Measurements from ENCODE around the gene ATR. TPM values are rescaled to one million over a fixed set of nuclear protein-coding genes. Genes with fewer than 3 reads are reported as not detected.

Gene ATR
- polyA plus RNA-seq, 2 of the 4 experiments (the other 2 are of a cell fraction), result 13.9 to 36.2 TPM

GRCh38 chr3:142624341-142625152 is 46.0 kb upstream of the ATR start:
- H3K4me3 ChIP-seq, result no peak overlapping the region
- no peak overlapping the region for H3K4me2 ChIP-seq
- POLR2A ChIA-PET, result no interaction called here
- 96% methylated on average over 2 of the region's 2 CpGs for WGBS (ENCODE audit: missing lambda C conversion rate)
- H3K9me3 ChIP-seq, result no peaks in the 10 kb centered on the region
- CTCF ChIA-PET, result interaction anchor here (0.7 to 1.6 kb wide), 4 partner anchors 9 to 204 kb away, joined by 3 to 4 read pairs (median 4); no protein-coding TSS in a partner anchor
- no peak for TF ChIP-seq PBX3 (IDR thresholded peaks at IDR 0.05)
- H3K27ac ChIP-seq, result no peak overlapping the region
- no peak for DNase-seq (ENCODE audit: low read depth in 1 of 2, low spot score in 1 of 2)
- ATAC-seq, result no peak; a peak in 1 of 6 replicates
- H3K4me1 ChIP-seq, result peaks cover 23% of the 10 kb centered on the region
- no peak for FAIRE-seq

- FAIRE-seq, result no peak
- POLR2A ChIA-PET, result no interaction called here
Measured at GRCh38 chr3:142623194-142623593, 44.7 kb upstream of the ATR start.

GRCh38 chr3:142622405-142622804 is 43.9 kb upstream of the ATR start:
- Histone ChIP-seq H3K9me3 (no peaks in the 10 kb centered on the region), H3K4me3 (no peak overlapping the region), H3K27ac (no peak overlapping the region), H3K4me1 (peaks cover 40% of the 10 kb centered on the region), H3K4me2 (no peak overlapping the region)
- WGBS (ENCODE audit: missing lambda C conversion rate), result 86% methylated on average over 2 of the region's 2 CpGs
- TF ChIP-seq NFE2L2 (conservative IDR thresholded peaks at IDR 0.05; ENCODE audit: low read length) (no peak), CHD4 (IDR thresholded peaks at IDR 0.05; ENCODE audit: borderline replicate concordance) (no peak), NPAS2 (CRISPR knock-in tag; IDR thresholded peaks at IDR 0.05; ENCODE audit: borderline replicate concordance) (no peak), RNF2 (IDR thresholded peaks at IDR 0.05; ENCODE audit: borderline replicate concordance, low read depth) (no peak), RFX5 (IDR thresholded peaks at IDR 0.05) (no peak), ZNF302 (CRISPR knock-in tag; IDR thresholded peaks at IDR 0.05) (no peak), ATOH8 (CRISPR knock-in tag; IDR thresholded peaks at IDR 0.05; ENCODE audit: low read depth) (no peak), MAX (IDR thresholded peaks at IDR 0.05) (no peak), USF2 (IDR thresholded peaks at IDR 0.05) (no peak), FOXS1 (CRISPR knock-in tag; IDR thresholded peaks at IDR 0.05) (no peak)
- FAIRE-seq (no peak), DNase-seq (ENCODE audit: low read depth in 1 of 2, low spot score in 1 of 2) (no peak), ATAC-seq (no peak)
- ChIA-PET POLR2A (no interaction called here), CTCF (no interaction called here)

More at GRCh38 chr3:142623194-142623593, 44.7 kb upstream of the ATR start:
- CTCF ChIA-PET, result interaction anchor here (1.0 to 1.2 kb wide), 2 partner anchors 53 to 206 kb away, joined by 3 to 4 read pairs; no protein-coding TSS in a partner anchor
- DNase-seq (ENCODE audit: low read depth in 1 of 2, low spot score in 1 of 2), result no peak
- no peak for TF ChIP-seq HDAC2 (IDR thresholded peaks at IDR 0.05)
- no peak for TF ChIP-seq HEYL (CRISPR knock-in tag; IDR thresholded peaks at IDR 0.05)
- TF ChIP-seq JUN (IDR thresholded peaks at IDR 0.05), result no peak
- TF ChIP-seq EHF (CRISPR knock-in tag; IDR thresholded peaks at IDR 0.05), result no peak
- TF ChIP-seq PHF8 (IDR thresholded peaks at IDR 0.05; ENCODE audit: borderline replicate concordance, low read depth), result no peak
- TF ChIP-seq EP300 (IDR thresholded peaks at IDR 0.05), result no peak
- TF ChIP-seq ZNF302 (CRISPR knock-in tag; IDR thresholded peaks at IDR 0.05), result no peak
- no peak for TF ChIP-seq MAFK (IDR thresholded peaks at IDR 0.05; ENCODE audit: partially characterized antibody)
- TF ChIP-seq CEBPB (IDR thresholded peaks at IDR 0.05), result no peak
- ATAC-seq, result no peak
- H3K27ac ChIP-seq, result no peak overlapping the region
- peak overlapping the region; percentile 8; the same call in 1 of the 3 replicates for H3K4me2 ChIP-seq
- no peak overlapping the region for H3K4me3 ChIP-seq
- no peaks in the 10 kb centered on the region for H3K9me3 ChIP-seq
- peaks cover 35% of the 10 kb centered on the region for H3K4me1 ChIP-seq
